ENCODE measurements around the gene DFFB.

DNA sequence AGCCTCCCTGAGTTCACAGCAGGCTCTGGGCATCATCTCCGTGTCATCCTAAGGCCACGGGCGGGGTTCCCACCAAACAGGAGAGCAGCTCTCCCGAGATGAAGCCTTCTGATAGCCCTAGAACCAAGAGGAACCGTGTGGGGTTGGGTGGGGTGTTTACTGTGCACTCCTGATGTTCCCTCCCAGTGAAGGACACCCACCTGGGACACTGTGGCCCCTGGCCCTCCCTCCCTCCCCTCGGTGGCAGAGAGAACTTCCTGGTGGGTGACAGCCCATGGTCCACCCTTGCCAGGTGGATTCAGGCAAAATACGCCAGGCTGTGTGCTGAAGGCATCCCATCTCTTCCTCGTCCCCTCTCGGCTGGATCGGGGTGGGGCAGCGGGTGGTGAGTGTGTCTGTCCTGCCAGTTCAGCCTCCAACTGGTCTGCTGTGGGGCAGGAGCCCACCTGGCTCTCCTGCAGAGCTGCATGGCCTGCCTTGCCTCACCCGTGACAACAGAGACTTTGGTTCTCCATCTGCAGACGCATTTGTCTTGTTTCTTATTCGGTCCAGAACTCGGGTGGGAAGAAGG, 58.4 kb downstream of the DFFB start:
- TF ChIP-seq SUZ12 (IDR thresholded peaks at IDR 0.05) (no peak), LEF1 (IDR thresholded peaks at IDR 0.05; ENCODE audit: borderline replicate concordance) (no peak), SP1 (IDR thresholded peaks at IDR 0.05) (no peak), FOXM1 (IDR thresholded peaks at IDR 0.05; ENCODE audit: borderline replicate concordance) (no peak)
